Astrocyte (in vitro differentiated cells and primary cell): Measurements from ENCODE around the gene NR4A2. TPM values are rescaled to one million over a fixed set of nuclear protein-coding genes. Genes with fewer than 3 reads are reported as not detected.
A peak's percentile ranks its signal among the peaks of the same experiment; 100 is the strongest.

Experiments used
- DNase-seq: peaks from one replicate; pipeline ENCODE4 v3.0.0-alpha.2; 2010; ENCODE audit warnings: low read depth
- FAIRE-seq: peaks from 2 replicates; lab custom pipeline; 2011; peaks lifted over from hg19 to GRCh38; lab: Jason Lieb, UNC
- H2AFZ ChIP-seq: 2 replicates; pipeline ENCODE4 v1.6.0; 2012; ENCODE audit warnings: low read depth, low read length, inconsistent platforms
- H3K27ac ChIP-seq: 2 replicates; pipeline ENCODE4 v1.5.1; 2011; ENCODE audit warnings: low read depth, low read length, inconsistent platforms
- H3K27me3 ChIP-seq: 2 replicates; pipeline ENCODE4 v1.6.0; 2011; ENCODE audit warnings: low read length, inconsistent platforms; ENCODE audit not compliant: insufficient read depth
- H3K36me3 ChIP-seq: 2 replicates; pipeline ENCODE4 v1.5.1; 2011; ENCODE audit warnings: low read length, inconsistent platforms; ENCODE audit not compliant: insufficient read depth
- H3K4me1 ChIP-seq: 2 replicates; pipeline ENCODE4 v1.5.1; 2011; ENCODE audit warnings: low read length, inconsistent platforms; ENCODE audit not compliant: insufficient read depth
- H3K4me2 ChIP-seq: 2 replicates; pipeline ENCODE4 v1.6.0; 2012; ENCODE audit warnings: low read length, inconsistent platforms
- H3K4me3 ChIP-seq: 2 replicates; pipeline ENCODE4 v1.5.1; 2011; ENCODE audit warnings: low read depth, mild to moderate bottlenecking, low read length, inconsistent platforms; ENCODE audit not compliant: insufficient read depth
- H3K79me2 ChIP-seq: 2 replicates; pipeline ENCODE4 v1.6.0; 2012; ENCODE audit warnings: mild to moderate bottlenecking, low read length, inconsistent platforms; ENCODE audit not compliant: insufficient read depth
- H3K9ac ChIP-seq: 2 replicates; pipeline ENCODE4 v1.6.0; 2012; ENCODE audit warnings: mild to moderate bottlenecking, low read length, inconsistent platforms
- H3K9me3 ChIP-seq: 2 replicates; pipeline ENCODE4 v1.5.1; 2012; ENCODE audit warnings: low read depth, mild to moderate bottlenecking, low read length, inconsistent platforms; ENCODE audit not compliant: insufficient read depth
- H4K20me1 ChIP-seq: 2 replicates; pipeline ENCODE4 v1.6.0; 2012; ENCODE audit warnings: low read length, inconsistent platforms; ENCODE audit not compliant: insufficient read depth
- H3K27ac Mint-ChIP-seq: one replicate; pipeline ENCODE4 v1.8.0; 2021; ENCODE audit warnings: mild to moderate bottlenecking, mixed read lengths; ENCODE audit not compliant: unreplicated experiment
- H3K27me3 Mint-ChIP-seq: one replicate; pipeline ENCODE4 v1.8.0; 2021; ENCODE audit warnings: low read depth, mixed read lengths; ENCODE audit not compliant: unreplicated experiment
- H3K36me3 Mint-ChIP-seq: one replicate; pipeline ENCODE4 v1.8.0; 2021; ENCODE audit warnings: low read depth, mixed read lengths; ENCODE audit not compliant: unreplicated experiment
- H3K4me1 Mint-ChIP-seq: one replicate; pipeline ENCODE4 v1.8.0; 2021; ENCODE audit warnings: low read depth, mixed read lengths; ENCODE audit not compliant: unreplicated experiment
- H3K4me3 Mint-ChIP-seq: one replicate; pipeline ENCODE4 v1.8.0; 2021; ENCODE audit warnings: mild to moderate bottlenecking, moderate library complexity, mixed read lengths; ENCODE audit not compliant: unreplicated experiment
- H3K9me3 Mint-ChIP-seq: one replicate; pipeline ENCODE4 v1.8.0; 2021; ENCODE audit warnings: mild to moderate bottlenecking, mixed read lengths; ENCODE audit not compliant: unreplicated experiment
- CTCF ChIP-seq: IDR thresholded peaks from 2 replicates; pipeline ENCODE4 v1.5.1; 2011; ENCODE audit warnings: low read depth, mild to moderate bottlenecking, inconsistent platforms, low read length, moderate library complexity; ENCODE audit not compliant: insufficient read depth
- EZH2 ChIP-seq: IDR thresholded peaks from 2 replicates; pipeline ENCODE4 v1.6.1; 2012; ENCODE audit warnings: mild to moderate bottlenecking, low read length, inconsistent platforms; ENCODE audit not compliant: insufficient read depth
- total RNA-seq: library from RNA; stranded (reverse); gene quantifications from 2 replicates; pipeline ENCODE4 v1.2.1, GENCODE V29; 2021

NR4A2 gene
- total RNA-seq, 1 donor from 2014 or later = 1.3 TPM

- Histone ChIP-seq H3K4me2 (peak overlapping the region; percentile 94), H3K79me2 (no peaks in the 10 kb centered on the region), H3K9ac (peak overlapping the region; percentile 100), H3K4me1 (peaks cover 4% of the 10 kb centered on the region), H2AFZ (peak overlapping the region; percentile 84), H3K36me3 (no peaks in the 10 kb centered on the region), H3K27ac (peak overlapping the region; percentile 99), H3K9me3 (no peaks in the 10 kb centered on the region), H3K27me3 (no peaks in the 10 kb centered on the region), H3K4me3 (peak overlapping the region; percentile 74), H4K20me1 (no peaks in the 10 kb centered on the region)
- peak overlapping the region; percentile 86 for H3K4me3 Mint-ChIP-seq
- peak overlapping the region; percentile 95 for H3K27ac Mint-ChIP-seq
- FAIRE-seq = no peak
- H3K27me3 Mint-ChIP-seq = no peaks in the 10 kb centered on the region
- H3K4me1 Mint-ChIP-seq = peaks cover 12% of the 10 kb centered on the region
- H3K9me3 Mint-ChIP-seq = no peaks in the 10 kb centered on the region
- H3K36me3 Mint-ChIP-seq = no peaks in the 10 kb centered on the region
- DNase-seq = peak; percentile 89
- TF ChIP-seq EZH2 (no peak), CTCF (no peak)
These were observed 10.0 kb upstream of the NR4A2 start for GRCh38 chr2:156342254-156343095.

GRCh38 chr2:156341452-156342253 lies 9.1 kb upstream of the NR4A2 start:
- H3K4me3 ChIP-seq = peak overlapping the region; percentile 74
- FAIRE-seq = no peak
- H3K4me3 Mint-ChIP-seq = peak overlapping the region; percentile 86
- no peaks in the 10 kb centered on the region for H3K36me3 ChIP-seq
- DNase-seq = peak; percentile 93
- peaks cover 4% of the 10 kb centered on the region for H3K4me1 ChIP-seq
- H3K9ac ChIP-seq = peak overlapping the region; percentile 100
- H4K20me1 ChIP-seq = no peaks in the 10 kb centered on the region
- H3K79me2 ChIP-seq = no peaks in the 10 kb centered on the region
- H3K9me3 ChIP-seq = no peaks in the 10 kb centered on the region
- no peaks in the 10 kb centered on the region for H3K27me3 Mint-ChIP-seq
- H3K4me1 Mint-ChIP-seq = peaks cover 12% of the 10 kb centered on the region
- no peaks in the 10 kb centered on the region for H3K36me3 Mint-ChIP-seq
- no peak for TF ChIP-seq EZH2
- TF ChIP-seq CTCF = no peak
- peak overlapping the region; percentile 86 for H3K4me2 ChIP-seq
- H3K27ac Mint-ChIP-seq = peak overlapping the region; percentile 95
- no peaks in the 10 kb centered on the region for H3K9me3 Mint-ChIP-seq
- H2AFZ ChIP-seq = peak overlapping the region; percentile 67
- H3K27me3 ChIP-seq = no peaks in the 10 kb centered on the region
- peak overlapping the region; percentile 99 for H3K27ac ChIP-seq
